Naive thymus-derived CD8-positive, alpha-beta T cell (primary cell): ENCODE results near the gene MYCN. TPM values are rescaled to one million over a fixed set of nuclear protein-coding genes. Genes with fewer than 3 reads are reported as not detected.

Experiments used
- ATAC-seq, 2 donors: fragments of 150-1000 bp; cut with Tn5 transposase in 1 of 2; sonication (Bioruptor Pico), chemical (Tn5 transposase) in 1 of 2; 1 replicate in 1 of 2; 2 replicates in 1 of 2; pipeline ENCODE4 v1.10.0; 2021; ENCODE audit warnings: mild to moderate bottlenecking in 2 of 2, moderate library complexity in 2 of 2
- POLR2A ChIA-PET: fragments of 350-600 bp; sonication (Branson Sonifier 250); formaldehyde crosslinking; loops from one replicate; lab custom pipeline; 2021; ENCODE audit warnings: antibody characterized with exemption; lab: Charles Lee
- DNase-seq, 10 donors: peaks; one replicate each; pipeline versions ENCODE4 v3.0.0 to v3.0.0-alpha.2; 2020 to 2022
- H3K27ac Mint-ChIP-seq, 10 donors: one replicate each; pipeline ENCODE4 v1.8.0; 2020 to 2022; ENCODE audit warnings: mild to moderate bottlenecking in 10 of 10, mixed read lengths in 10 of 10, moderate library complexity in 4 of 10, inconsistent platforms in 1 of 10
- H3K27me3 Mint-ChIP-seq, 5 donors: one replicate each; pipeline ENCODE4 v1.8.0; 2021 to 2022; ENCODE audit warnings: mixed read lengths in 5 of 5
- H3K36me3 Mint-ChIP-seq, 3 donors: one replicate each; pipeline ENCODE4 v1.8.0; 2020 to 2022; ENCODE audit warnings: mixed read lengths in 3 of 3, mild to moderate bottlenecking in 2 of 3, inconsistent platforms in 1 of 3
- H3K4me1 Mint-ChIP-seq, 4 donors: one replicate each; pipeline ENCODE4 v1.8.0; 2021 to 2022; ENCODE audit warnings: mixed read lengths in 4 of 4
- H3K4me3 Mint-ChIP-seq, 10 donors: one replicate each; pipeline ENCODE4 v1.8.0; 2020 to 2022; ENCODE audit warnings: mild to moderate bottlenecking in 10 of 10, mixed read lengths in 10 of 10, moderate library complexity in 6 of 10, inconsistent platforms in 1 of 10
- H3K9me3 Mint-ChIP-seq, 9 donors: one replicate each; pipeline ENCODE4 v1.8.0; 2020 to 2022; ENCODE audit warnings: mixed read lengths in 9 of 9, mild to moderate bottlenecking in 3 of 9, inconsistent platforms in 1 of 9, moderate library complexity in 1 of 9
- polyA plus RNA-seq, 3 donors: library from polyadenylated mRNA; unstranded; fragments of 300-500 nt; fragmentation: Illumina TruSeq; gene quantifications; one replicate each; pipeline ENCODE4 v1.2.3, GENCODE V29; 2021
- total RNA-seq, 8 experiments: library from RNA in 2 of 8; stranded (reverse) in 2 of 8; gene quantifications; one replicate each; pipeline ENCODE4 v1.2.3 and lab custom pipeline; 2021 to 2026

The MYCN gene
- total RNA-seq: under 1 TPM; 0.16 to 0.58 TPM
- polyA plus RNA-seq: not detected
- total RNA-seq (lab: John Stamatoyannopoulos, UW): 0 to 0.09 (median 0) reads per million in 6 experiments

- ATAC-seq (peak; percentile 5 to 17), DNase-seq (peak in 8 of 10 donors; percentile 20 to 54 (median 34))
- peak within 1 kb of the TSS in 2 of 10 donors; percentile 24 to 48 for H3K27ac Mint-ChIP-seq
- H3K4me1 Mint-ChIP-seq: peaks cover 17 to 41% (median 32%) of the 10 kb centered on the region in 4 donors
- no peaks in the 10 kb centered on the region for H3K36me3 Mint-ChIP-seq
- peak within 1 kb of the TSS; percentile 72 to 94 (median 78) for H3K4me3 Mint-ChIP-seq
- peaks cover 0 to 1% (median 0%) of the 10 kb centered on the region in 9 donors for H3K9me3 Mint-ChIP-seq
- H3K27me3 Mint-ChIP-seq: peaks cover 25 to 59% (median 54%) of the 10 kb centered on the region in 5 donors
- POLR2A ChIA-PET: interaction anchor here (2.0 kb wide), 1 partner anchor 28 kb away, joined by 5 read pairs; no protein-coding TSS in a partner anchor
These were observed at the start of gene MYCN for GRCh38 chr2:15939854-15940660. Gene MYCN, plus strand, starts transcription at chr2:15940550. Its CDS starts 1,515 bp downstream, at chr2:15942065.

GRCh38 chr2:15890936-15891905 lies 49.1 kb upstream of the MYCN start:
- Mint-ChIP-seq H3K4me1 (no peaks in the 10 kb centered on the region), H3K4me3 (no peak overlapping the region), H3K36me3 (peaks cover 0 to 3% (median 0%) of the 10 kb centered on the region in 3 donors), H3K27ac (no peak overlapping the region), H3K9me3 (peaks cover 0 to 4% (median 0%) of the 10 kb centered on the region in 9 donors), H3K27me3 (peaks cover 0 to 24% (median 7%) of the 10 kb centered on the region in 5 donors)
- POLR2A ChIA-PET: no interaction called here
- ATAC-seq (no peak), DNase-seq (no peak)

- POLR2A ChIA-PET: no interaction called here
- Mint-ChIP-seq H3K36me3 (peaks cover 0 to 10% (median 2%) of the 10 kb centered on the region in 3 donors), H3K4me1 (no peaks in the 10 kb centered on the region), H3K4me3 (no peak overlapping the region), H3K27me3 (peaks cover 0 to 26% (median 10%) of the 10 kb centered on the region in 5 donors), H3K9me3 (peaks cover 0 to 14% (median 3%) of the 10 kb centered on the region in 9 donors), H3K27ac (no peak overlapping the region)
- no peak for DNase-seq
- no peak for ATAC-seq
These were observed 48.0 kb upstream of the MYCN start for GRCh38 chr2:15892151-15892880.

GRCh38 chr2:15893085-15893484 lies 47.3 kb upstream of the MYCN start:
- H3K36me3 Mint-ChIP-seq: peaks cover 0 to 16% (median 2%) of the 10 kb centered on the region in 3 donors
- no peaks in the 10 kb centered on the region for H3K4me1 Mint-ChIP-seq
- no peak overlapping the region for H3K27ac Mint-ChIP-seq
- DNase-seq (no peak), ATAC-seq (no peak)
- H3K9me3 Mint-ChIP-seq: peaks cover 0 to 21% (median 9%) of the 10 kb centered on the region in 9 donors
- POLR2A ChIA-PET: no interaction called here
- no peak overlapping the region for H3K4me3 Mint-ChIP-seq
- peaks cover 0 to 26% (median 10%) of the 10 kb centered on the region in 5 donors for H3K27me3 Mint-ChIP-seq

GRCh38 chr2:15893689-15894480 lies 46.5 kb upstream of the MYCN start:
- ATAC-seq (no peak), DNase-seq (no peak)
- Mint-ChIP-seq H3K4me3 (no peak overlapping the region), H3K27ac (no peak overlapping the region), H3K36me3 (peaks cover 0 to 21% (median 2%) of the 10 kb centered on the region in 3 donors), H3K4me1 (no peaks in the 10 kb centered on the region), H3K9me3 (peaks cover 0 to 29% (median 13%) of the 10 kb centered on the region in 9 donors), H3K27me3 (peaks cover 0 to 26% (median 10%) of the 10 kb centered on the region in 5 donors)
- POLR2A ChIA-PET: no interaction called here

- no peaks in the 10 kb centered on the region for H3K4me1 Mint-ChIP-seq
- H3K4me3 Mint-ChIP-seq: no peak overlapping the region
- H3K36me3 Mint-ChIP-seq: peaks cover 0 to 25% (median 2%) of the 10 kb centered on the region in 3 donors
- POLR2A ChIA-PET: no interaction called here
- ATAC-seq: no peak
- peaks cover 0 to 26% (median 10%) of the 10 kb centered on the region in 5 donors for H3K27me3 Mint-ChIP-seq
- peaks cover 0 to 30% (median 13%) of the 10 kb centered on the region in 9 donors for H3K9me3 Mint-ChIP-seq
- DNase-seq: no peak
- no peak overlapping the region for H3K27ac Mint-ChIP-seq
These were observed 45.7 kb upstream of the MYCN start for GRCh38 chr2:15894481-15895144.

GRCh38 chr2:15895615-15896469 lies 44.5 kb upstream of the MYCN start:
- Mint-ChIP-seq H3K27me3 (peaks cover 0 to 18% (median 6%) of the 10 kb centered on the region in 5 donors), H3K27ac (no peak overlapping the region), H3K36me3 (peaks cover 0 to 25% (median 2%) of the 10 kb centered on the region in 3 donors), H3K9me3 (peaks cover 0 to 36% (median 13%) of the 10 kb centered on the region in 9 donors), H3K4me1 (no peaks in the 10 kb centered on the region), H3K4me3 (no peak overlapping the region)
- ATAC-seq (no peak), DNase-seq (no peak)
- POLR2A ChIA-PET: no interaction called here

- POLR2A ChIA-PET: no interaction called here
- ATAC-seq (no peak), DNase-seq (no peak)
- H3K4me1 Mint-ChIP-seq: no peaks in the 10 kb centered on the region
- no peak overlapping the region for H3K4me3 Mint-ChIP-seq
- H3K36me3 Mint-ChIP-seq: peaks cover 0 to 29% (median 2%) of the 10 kb centered on the region in 3 donors
- peaks cover 0 to 17% (median 7%) of the 10 kb centered on the region in 5 donors for H3K27me3 Mint-ChIP-seq
- no peak overlapping the region for H3K27ac Mint-ChIP-seq
- peaks cover 0 to 41% (median 13%) of the 10 kb centered on the region in 9 donors for H3K9me3 Mint-ChIP-seq
These were observed 43.5 kb upstream of the MYCN start for GRCh38 chr2:15896859-15897258.

- H3K9me3 Mint-ChIP-seq: peaks cover 0 to 41% (median 13%) of the 10 kb centered on the region in 9 donors
- POLR2A ChIA-PET: no interaction called here
- peaks cover 0 to 29% (median 2%) of the 10 kb centered on the region in 3 donors for H3K36me3 Mint-ChIP-seq
- peaks cover 0 to 16% (median 7%) of the 10 kb centered on the region in 5 donors for H3K27me3 Mint-ChIP-seq
- DNase-seq (no peak), ATAC-seq (no peak)
- H3K4me1 Mint-ChIP-seq: no peaks in the 10 kb centered on the region
- H3K4me3 Mint-ChIP-seq: no peak overlapping the region
- H3K27ac Mint-ChIP-seq: no peak overlapping the region
These were observed 42.8 kb upstream of the MYCN start for GRCh38 chr2:15897431-15898098.

- POLR2A ChIA-PET: no interaction called here
- ATAC-seq (no peak), DNase-seq (no peak)
- Mint-ChIP-seq H3K36me3 (peaks cover 0 to 29% (median 2%) of the 10 kb centered on the region in 3 donors), H3K4me1 (no peaks in the 10 kb centered on the region), H3K9me3 (peaks cover 0 to 41% (median 13%) of the 10 kb centered on the region in 9 donors), H3K4me3 (no peak overlapping the region), H3K27me3 (peaks cover 0 to 13% (median 6%) of the 10 kb centered on the region in 5 donors), H3K27ac (no peak overlapping the region)
These were observed 41.1 kb upstream of the MYCN start for GRCh38 chr2:15899327-15899612.
